Brain microvascular endothelial cell (primary cell): ENCODE data around the gene PITPNC1.
"Not testable (repeated sequence)": the region's sequence is repeated elsewhere in the genome, so short reads cannot be mapped to it uniquely, and the experiment has no call there.

Experiments used
- DNase-seq: peaks from one replicate; pipeline ENCODE4 v3.0.0-alpha.2; 2020
- H3K27ac ChIP-seq: fragments of 250-450 bp; sonication (Bioruptor Pico); 2 replicates; pipeline ENCODE4 v1.5.1; 2020; ENCODE audit warnings: mild to moderate bottlenecking, moderate library complexity
- H3K27me3 ChIP-seq: fragments of 250-450 bp; sonication (Bioruptor Pico); replicated peaks from 2 replicates; pipeline ENCODE4 v1.5.1; 2020; ENCODE audit warnings: mild to moderate bottlenecking
- H3K36me3 ChIP-seq: fragments of 250-450 bp; sonication (Bioruptor Pico); replicated peaks from 2 replicates; pipeline ENCODE4 v1.5.1; 2020; ENCODE audit warnings: mild to moderate bottlenecking
- H3K4me3 ChIP-seq: 2 replicates; pipeline ENCODE4 v1.5.1; 2011; ENCODE audit warnings: low read depth, mild to moderate bottlenecking, control low read depth, low read length, moderate library complexity
- CTCF ChIP-seq: IDR thresholded peaks from 2 replicates; pipeline ENCODE4 v1.5.1; 2011; ENCODE audit warnings: low read depth, mild to moderate bottlenecking, moderate library complexity, low read length, control low read depth, inconsistent platforms; ENCODE audit errors: missing control alignments
- in situ Hi-C: cut with HindIII; loops from 2 replicates; pipeline ENCODE4 v1.10.0; 2017; ENCODE audit warnings: low sequenced_read_pairs, low pct_ligation_motif_present

PITPNC1 gene

GRCh38 chr17:67629971-67630320 lies 252.9 kb downstream of the PITPNC1 start:
- in situ Hi-C loops: no loop called here
- TF ChIP-seq CTCF: peak; percentile 72
- peak; percentile 43 for DNase-seq
- Histone ChIP-seq H3K27ac (no peak overlapping the region), H3K36me3 (no peaks in the 10 kb centered on the region), H3K4me3 (no peak overlapping the region), H3K27me3 (no peaks in the 10 kb centered on the region)

GRCh38 chr17:67630836-67631235 lies 253.8 kb downstream of the PITPNC1 start:
- H3K27ac ChIP-seq, H3K4me3 ChIP-seq, H3K36me3 ChIP-seq, in situ Hi-C loops, H3K27me3 ChIP-seq, DNase-seq: not testable (repeated sequence)

GRCh38 chr17:67632141-67632540 lies 255.1 kb downstream of the PITPNC1 start:
- H3K4me3 ChIP-seq: no peak overlapping the region
- no peak for DNase-seq
- no peak overlapping the region for H3K27ac ChIP-seq
- in situ Hi-C loops: no loop called here
- H3K27me3 ChIP-seq: no peaks in the 10 kb centered on the region
- TF ChIP-seq CTCF: no peak
- H3K36me3 ChIP-seq: no peaks in the 10 kb centered on the region

- no peak for DNase-seq
- Histone ChIP-seq H3K36me3 (no peaks in the 10 kb centered on the region), H3K27me3 (no peaks in the 10 kb centered on the region), H3K4me3 (no peak overlapping the region), H3K27ac (no peak overlapping the region)
- TF ChIP-seq CTCF: no peak
- in situ Hi-C loops: no loop called here
These were observed 256.7 kb downstream of the PITPNC1 start for GRCh38 chr17:67633751-67634211.

- Histone ChIP-seq H3K27me3 (no peaks in the 10 kb centered on the region), H3K27ac (no peak overlapping the region), H3K4me3 (no peak overlapping the region), H3K36me3 (no peaks in the 10 kb centered on the region)
- in situ Hi-C loops: no loop called here
- TF ChIP-seq CTCF: no peak
- DNase-seq: no peak
These were observed 258.6 kb downstream of the PITPNC1 start for GRCh38 chr17:67635681-67636080.

GRCh38 chr17:67636312-67636711 lies 259.2 kb downstream of the PITPNC1 start:
- Histone ChIP-seq H3K4me3 (no peak overlapping the region), H3K27ac (no peak overlapping the region), H3K36me3 (no peaks in the 10 kb centered on the region), H3K27me3 (no peaks in the 10 kb centered on the region)
- TF ChIP-seq CTCF: no peak
- DNase-seq: no peak
- in situ Hi-C loops: no loop called here
